KOPT-K1 (cell line): Measurements from ENCODE around the gene TIGD7.
"Not testable (repeated sequence)": the region's sequence is repeated elsewhere in the genome, so short reads cannot be mapped to it uniquely, and the experiment has no call there.

Experiments
- H3K27ac ChIP-seq: fragments of 200-600 bp; sonication (generic); 2 replicates; pipeline ENCODE4 v1.5.1; 2016; ENCODE audit warnings: antibody characterized with exemption, mild to moderate bottlenecking, low read depth, low read length; ENCODE audit not compliant: poor library complexity, severe bottlenecking
- H3K36me3 ChIP-seq: fragments of 200-600 bp; sonication (generic); 2 replicates; pipeline ENCODE4 v1.5.1; 2017; ENCODE audit warnings: antibody characterized with exemption, mild to moderate bottlenecking, low read length, moderate library complexity; ENCODE audit not compliant: insufficient read depth
- H3K9me3 ChIP-seq: fragments of 200-600 bp; sonication (generic); 2 replicates; pipeline ENCODE4 v1.5.1; 2017; ENCODE audit warnings: antibody characterized with exemption, low read length, mild to moderate bottlenecking; ENCODE audit not compliant: insufficient read depth, poor library complexity, severe bottlenecking

TIGD7 gene

GRCh38 chr16:3295209-3295608, 10.0 kb downstream of the TIGD7 start:
- H3K36me3 ChIP-seq: peaks cover 75% of the 10 kb centered on the region

GRCh38 chr16:3292604-3293003, 12.6 kb downstream of the TIGD7 start:
- Histone ChIP-seq H3K27ac (no peak overlapping the region), H3K9me3 (peaks cover 93% of the 10 kb centered on the region), H3K36me3 (peaks cover 87% of the 10 kb centered on the region)

More at GRCh38 chr16:3295209-3295608, 10.0 kb downstream of the TIGD7 start:
- no peak overlapping the region for H3K27ac ChIP-seq
- peaks cover 72% of the 10 kb centered on the region for H3K9me3 ChIP-seq

DNA sequence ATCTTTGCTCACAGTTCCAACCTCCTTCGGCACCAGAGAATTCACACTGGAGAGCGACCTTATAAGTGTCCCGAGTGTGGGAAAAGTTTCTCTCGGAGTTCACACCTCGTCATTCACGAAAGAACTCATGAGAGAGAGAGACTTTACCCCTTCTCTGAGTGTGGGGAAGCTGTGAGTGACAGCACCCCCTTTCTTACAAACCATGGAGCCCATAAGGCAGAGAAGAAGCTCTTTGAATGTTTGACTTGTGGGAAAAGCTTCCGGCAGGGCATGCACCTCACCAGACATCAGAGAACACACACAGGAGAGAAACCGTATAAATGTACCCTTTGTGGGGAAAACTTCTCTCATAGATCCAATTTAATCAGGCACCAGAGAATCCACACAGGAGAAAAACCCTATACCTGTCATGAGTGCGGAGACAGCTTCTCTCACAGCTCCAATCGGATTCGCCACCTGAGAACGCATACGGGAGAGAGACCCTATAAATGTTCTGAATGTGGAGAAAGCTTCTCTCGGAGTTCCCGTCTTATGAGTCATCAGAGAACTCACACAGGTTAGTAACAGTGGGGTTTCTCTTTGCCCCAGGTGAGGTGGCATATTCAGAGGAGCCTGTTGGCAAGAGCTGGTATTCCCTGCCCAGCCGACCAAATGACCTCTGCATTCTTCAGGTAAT, 15.1 kb downstream of the TIGD7 start:
- Histone ChIP-seq H3K9me3 (peaks cover 98% of the 10 kb centered on the region), H3K36me3 (peaks cover 97% of the 10 kb centered on the region)

DNA sequence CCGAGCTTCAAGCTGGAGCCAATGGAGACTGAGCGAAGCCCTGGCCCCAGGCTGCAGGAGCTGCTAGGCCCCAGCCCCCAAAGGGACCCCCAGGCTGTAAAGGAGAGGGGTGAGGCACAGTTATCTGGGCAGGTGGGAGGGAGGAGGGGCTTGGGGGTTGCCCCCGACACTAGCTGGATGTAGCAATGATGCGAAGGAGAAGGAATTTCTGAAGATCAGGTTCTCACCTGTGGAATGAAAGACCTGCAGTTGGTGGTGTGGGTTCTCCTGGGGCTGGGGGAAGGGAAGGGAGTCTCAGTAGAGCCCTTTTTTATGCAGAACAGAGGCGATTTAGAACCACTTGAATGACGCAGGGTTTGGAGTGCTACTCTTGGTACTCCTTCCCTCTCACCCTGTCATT, 20.1 kb downstream of the TIGD7 start:
- H3K36me3 ChIP-seq: peaks cover 54% of the 10 kb centered on the region
- peaks cover 48% of the 10 kb centered on the region for H3K9me3 ChIP-seq
- H3K27ac ChIP-seq: no peak overlapping the region

More for the DNA sequence above, 15.1 kb downstream of the TIGD7 start:
- H3K27ac ChIP-seq: no peak overlapping the region

DNA sequence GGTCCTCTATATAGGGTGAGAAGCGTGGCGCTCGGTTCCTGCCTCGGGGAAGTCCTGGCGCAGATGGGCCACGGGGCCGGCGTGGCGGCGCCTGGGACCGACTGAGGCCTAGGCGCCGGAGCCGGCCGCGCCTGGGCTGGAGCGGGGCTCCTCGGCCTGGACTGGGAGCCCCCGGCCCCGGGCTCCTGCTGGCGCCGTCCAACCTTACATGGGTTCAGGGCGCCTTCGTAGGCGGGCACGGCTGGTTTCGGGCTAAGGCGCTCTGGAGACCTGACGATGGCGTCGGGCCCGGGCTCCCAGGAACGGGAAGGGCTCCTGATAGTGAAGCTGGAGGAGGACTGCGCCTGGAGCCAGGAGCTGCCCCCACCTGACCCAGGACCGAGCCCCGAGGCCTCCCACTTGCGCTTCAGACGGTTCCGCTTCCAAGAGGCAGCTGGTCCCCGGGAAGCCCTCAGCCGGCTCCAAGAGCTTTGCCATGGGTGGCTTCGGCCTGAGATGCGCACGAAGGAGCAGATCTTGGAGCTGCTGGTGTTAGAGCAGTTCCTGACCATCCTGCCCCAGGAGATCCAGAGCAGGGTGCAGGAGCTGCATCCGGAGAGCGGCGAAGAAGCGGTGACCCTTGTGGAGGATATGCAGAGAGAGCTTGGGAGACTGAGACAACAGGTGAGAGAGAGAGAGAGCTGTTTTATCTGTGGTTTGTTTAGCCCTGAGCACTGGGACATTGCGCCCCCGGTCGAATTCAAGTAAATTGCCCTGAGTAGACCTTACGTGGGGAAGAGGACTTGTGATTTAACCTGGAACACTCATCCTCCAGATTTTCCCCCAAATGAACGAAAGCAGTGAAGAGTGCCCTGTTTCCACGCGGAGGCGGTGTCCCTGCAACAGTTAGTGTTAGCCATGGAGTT, 21.4 kb downstream of the TIGD7 start:
- Histone ChIP-seq H3K9me3 (peaks cover 35% of the 10 kb centered on the region), H3K27ac (peak overlapping the region; percentile 95), H3K36me3 (peaks cover 41% of the 10 kb centered on the region)

GRCh38 chr16:3282730-3283542, 22.3 kb downstream of the TIGD7 start, which contains the start of gene ZNF263:
TSS of gene ZNF263 (plus strand) at chr16:3283491. CDS start at chr16:3283819, 328 bp downstream.
- H3K36me3 ChIP-seq: peaks cover 32% of the 10 kb centered on the region
- peak within 1 kb of the TSS; percentile 95 for H3K27ac ChIP-seq
- peaks cover 26% of the 10 kb centered on the region for H3K9me3 ChIP-seq

GRCh38 chr16:3282103-3282729, 23.0 kb downstream of the TIGD7 start:
- Histone ChIP-seq H3K36me3 (peaks cover 25% of the 10 kb centered on the region), H3K9me3 (peaks cover 19% of the 10 kb centered on the region), H3K27ac (peak overlapping the region; percentile 95)

DNA sequence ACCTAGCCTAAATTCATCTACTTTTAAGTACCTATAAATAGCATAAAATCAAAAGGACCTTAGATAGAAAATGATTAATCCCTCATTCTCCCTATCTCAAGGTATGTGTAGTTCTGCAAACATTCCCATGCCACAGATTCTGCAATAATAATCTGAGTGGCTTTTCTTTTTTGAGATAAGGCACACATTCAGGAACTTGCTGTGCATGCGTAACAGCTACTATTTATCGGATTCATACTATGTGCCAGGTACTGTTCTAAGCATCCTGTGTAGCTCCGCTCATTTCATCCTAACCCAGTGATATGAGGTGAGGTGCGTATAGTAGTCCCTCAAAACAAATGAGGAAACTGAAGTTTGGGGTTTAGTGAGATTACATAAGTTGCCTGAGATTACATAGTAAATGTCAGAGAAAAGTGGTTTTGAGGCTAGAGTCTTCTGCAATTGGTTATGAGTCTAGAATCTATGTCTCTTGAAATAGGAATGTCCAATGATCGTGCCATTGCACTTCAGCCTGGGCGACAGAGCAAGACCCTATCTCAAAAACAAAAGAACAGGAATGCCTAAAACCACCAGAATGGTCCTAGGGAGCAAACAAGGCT, 23.9 kb downstream of the TIGD7 start:
- Histone ChIP-seq H3K27ac (no peak overlapping the region), H3K36me3 (peaks cover 16% of the 10 kb centered on the region), H3K9me3 (peaks cover 10% of the 10 kb centered on the region)

DNA sequence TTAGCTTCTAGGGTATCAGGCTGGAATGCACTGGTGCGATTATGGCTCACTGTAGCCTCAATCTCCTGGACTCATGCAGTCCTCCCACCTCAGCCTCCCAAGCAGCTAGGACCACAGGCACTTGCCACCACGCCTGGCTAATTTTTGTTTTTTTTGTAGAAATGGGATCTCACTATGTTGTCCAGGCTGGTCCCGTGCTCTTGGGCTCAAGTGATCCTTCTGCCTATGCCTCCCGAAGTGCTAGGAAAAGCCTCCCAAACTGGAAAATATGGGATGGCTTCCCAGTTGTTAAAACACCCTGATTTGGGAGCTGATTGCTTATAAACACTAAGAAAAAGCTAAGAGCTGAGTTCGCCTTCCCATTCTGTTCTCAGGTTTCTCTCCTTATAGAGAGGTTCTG, 28.6 kb downstream of the TIGD7 start:
- Histone ChIP-seq H3K36me3 (no peaks in the 10 kb centered on the region), H3K9me3 (no peaks in the 10 kb centered on the region), H3K27ac (no peak overlapping the region)

DNA sequence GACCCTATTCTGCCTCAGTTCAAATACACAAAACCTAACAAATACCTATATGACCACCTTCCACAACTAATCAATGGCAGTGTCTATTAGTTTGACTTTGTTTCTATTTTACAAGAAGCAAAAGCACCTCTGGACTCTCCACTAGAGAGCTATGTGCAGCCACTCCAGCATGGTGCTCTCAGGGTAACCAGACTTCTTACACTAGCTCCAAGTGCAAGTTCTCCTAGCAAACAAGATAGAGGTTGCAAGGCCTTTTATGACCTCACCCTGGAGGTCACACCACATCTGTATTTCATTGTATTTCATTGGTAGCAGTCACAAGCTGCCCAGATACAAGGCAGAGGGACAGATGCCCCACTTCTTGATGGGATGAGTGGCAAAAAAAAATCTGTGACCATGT, 30.3 kb downstream of the TIGD7 start:
- Histone ChIP-seq H3K36me3 (no peaks in the 10 kb centered on the region), H3K9me3 (no peaks in the 10 kb centered on the region), H3K27ac (peak overlapping the region; percentile 47)

GRCh38 chr16:3274490-3274889, 30.7 kb downstream of the TIGD7 start:
- Histone ChIP-seq H3K27ac (peak overlapping the region; percentile 47), H3K9me3 (no peaks in the 10 kb centered on the region), H3K36me3 (no peaks in the 10 kb centered on the region)

- H3K27ac ChIP-seq, H3K9me3 ChIP-seq, H3K36me3 ChIP-seq: not testable (repeated sequence)
Observed at GRCh38 chr16:3271281-3271680, 33.9 kb downstream of the TIGD7 start.

GRCh38 chr16:3270718-3271117, 34.5 kb downstream of the TIGD7 start:
- H3K9me3 ChIP-seq, H3K27ac ChIP-seq, H3K36me3 ChIP-seq: not testable (repeated sequence)

- no peak overlapping the region for H3K27ac ChIP-seq
- no peaks in the 10 kb centered on the region for H3K36me3 ChIP-seq
- no peaks in the 10 kb centered on the region for H3K9me3 ChIP-seq
Observed at GRCh38 chr16:3268294-3268693, 36.9 kb downstream of the TIGD7 start.
